Renal cortex interstitium (tissue), 11 donors: ENCODE measurements around the gene CCR9. TPM values are rescaled to one million over a fixed set of nuclear protein-coding genes. Genes with fewer than 3 reads are reported as not detected.

Experiments used
- DNase-seq, 11 donors: peaks; one replicate each; pipeline ENCODE4 v3.0.0-alpha.2; 2013; ENCODE audit warnings: low read depth in 9 of 11, low spot score in 4 of 11; ENCODE audit errors: extremely low read depth in 1 of 11
- polyA plus RNA-seq, 3 donors: library from polyadenylated mRNA; unstranded; fragments of 120-200 nt; gene quantifications; one replicate each; pipeline ENCODE4 v1.2.1, GENCODE V29; 2013; ENCODE audit not compliant: insufficient read length in 3 of 3

The CCR9 gene
- polyA plus RNA-seq, 3 donors, result 0.08 to 0.09 TPM; not detected in 1

DNA sequence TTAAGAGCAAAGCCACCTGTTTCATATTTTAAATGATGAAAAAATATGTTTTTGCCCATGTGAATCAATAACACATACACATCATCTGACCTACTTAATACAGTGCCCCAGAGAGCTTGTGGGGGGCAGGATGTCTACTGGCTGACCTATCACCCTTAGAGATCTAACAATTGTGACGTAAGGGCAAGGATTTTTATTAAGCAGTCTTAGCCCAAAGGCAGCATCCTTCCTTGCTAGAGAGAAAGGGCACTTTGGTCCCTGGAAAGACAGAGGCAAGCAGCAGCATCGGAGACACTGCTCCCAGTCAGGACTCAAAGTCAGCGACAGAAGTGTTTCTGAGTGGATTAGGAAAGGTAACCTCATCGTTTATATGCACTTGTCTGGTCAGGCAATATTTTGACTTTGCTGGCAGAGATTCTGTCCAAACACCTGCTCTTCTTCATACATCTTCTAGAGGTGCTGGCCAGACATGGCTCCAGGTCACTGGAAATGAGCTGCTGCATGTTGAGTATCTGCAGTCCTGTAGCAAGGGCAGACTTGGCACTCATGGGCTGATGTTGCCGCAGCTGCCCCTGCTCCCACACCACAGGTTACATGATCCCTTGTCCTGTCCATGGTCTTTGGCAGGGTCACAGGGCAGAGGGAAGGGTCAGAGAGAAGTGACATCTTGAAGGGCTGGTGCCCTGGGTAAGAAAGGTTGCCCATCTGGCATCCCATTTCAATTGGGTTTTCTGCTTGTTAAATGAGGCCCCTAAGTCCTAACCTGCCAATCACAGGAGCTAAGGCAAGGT lies 58.7 kb downstream of the CCR9 start:
- DNase-seq, result no peak

DNA sequence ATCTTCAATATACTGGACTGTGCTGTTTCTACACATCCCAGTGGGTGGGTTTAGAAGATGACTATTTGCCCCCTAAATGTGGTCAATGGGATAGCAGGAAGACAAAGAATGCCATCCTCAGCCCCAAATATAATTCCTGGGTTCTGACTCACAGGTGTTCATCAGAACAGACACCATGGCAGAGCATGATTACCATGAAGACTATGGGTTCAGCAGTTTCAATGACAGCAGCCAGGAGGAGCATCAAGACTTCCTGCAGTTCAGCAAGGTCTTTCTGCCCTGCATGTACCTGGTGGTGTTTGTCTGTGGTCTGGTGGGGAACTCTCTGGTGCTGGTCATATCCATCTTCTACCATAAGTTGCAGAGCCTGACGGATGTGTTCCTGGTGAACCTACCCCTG lies 60.0 kb downstream of the CCR9 start:
- no peak for DNase-seq

GRCh38 chr3:45946875-45947274 lies 60.5 kb downstream of the CCR9 start:
- no peak for DNase-seq

GRCh38 chr3:45947361-45947760 lies 61.0 kb downstream of the CCR9 start:
- no peak for DNase-seq

GRCh38 chr3:45948311-45948781 lies 62.0 kb downstream of the CCR9 start:
- no peak for DNase-seq

GRCh38 chr3:45948881-45949280 lies 62.5 kb downstream of the CCR9 start:
- no peak for DNase-seq

DNA sequence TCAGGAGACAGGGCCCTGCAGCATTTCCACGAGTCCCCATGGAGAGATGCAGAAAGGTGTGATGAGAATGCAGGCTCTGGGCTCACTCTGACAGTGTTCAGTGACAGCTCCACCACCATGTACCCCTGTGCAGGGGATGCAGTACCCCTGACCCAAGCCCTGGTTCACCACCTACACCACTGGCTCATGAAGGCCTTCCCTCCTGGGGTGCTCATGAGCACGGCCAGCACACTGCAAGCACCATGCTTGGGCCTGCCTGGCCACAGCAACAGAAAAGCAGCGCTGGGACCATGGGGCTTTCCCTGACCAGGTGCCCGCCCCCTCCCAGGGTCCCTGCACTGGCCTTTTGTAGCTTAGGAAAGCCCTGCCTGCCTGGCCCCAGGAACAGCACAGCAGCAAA lies 63.1 kb downstream of the CCR9 start:
- no peak for DNase-seq

DNA sequence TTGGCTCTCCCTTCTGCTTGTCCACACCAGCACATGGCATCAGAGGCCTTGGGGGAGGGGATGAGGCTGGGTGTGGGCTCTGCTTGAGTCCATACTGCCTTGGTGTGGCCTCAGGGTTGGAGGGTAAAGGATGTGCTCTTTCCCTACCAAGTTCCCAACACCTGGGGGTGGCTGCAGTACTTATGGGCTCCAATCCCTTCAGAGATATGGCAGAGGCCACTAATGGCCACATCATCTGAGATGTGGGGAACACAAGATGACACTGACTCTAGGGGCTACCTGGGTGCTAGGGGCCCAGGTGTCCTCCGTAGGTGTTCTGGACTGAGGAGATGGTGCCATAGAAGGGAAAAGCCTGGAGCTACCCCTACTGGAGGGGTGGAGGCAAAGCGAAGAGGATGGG lies 63.8 kb downstream of the CCR9 start:
- no peak for DNase-seq

DNA sequence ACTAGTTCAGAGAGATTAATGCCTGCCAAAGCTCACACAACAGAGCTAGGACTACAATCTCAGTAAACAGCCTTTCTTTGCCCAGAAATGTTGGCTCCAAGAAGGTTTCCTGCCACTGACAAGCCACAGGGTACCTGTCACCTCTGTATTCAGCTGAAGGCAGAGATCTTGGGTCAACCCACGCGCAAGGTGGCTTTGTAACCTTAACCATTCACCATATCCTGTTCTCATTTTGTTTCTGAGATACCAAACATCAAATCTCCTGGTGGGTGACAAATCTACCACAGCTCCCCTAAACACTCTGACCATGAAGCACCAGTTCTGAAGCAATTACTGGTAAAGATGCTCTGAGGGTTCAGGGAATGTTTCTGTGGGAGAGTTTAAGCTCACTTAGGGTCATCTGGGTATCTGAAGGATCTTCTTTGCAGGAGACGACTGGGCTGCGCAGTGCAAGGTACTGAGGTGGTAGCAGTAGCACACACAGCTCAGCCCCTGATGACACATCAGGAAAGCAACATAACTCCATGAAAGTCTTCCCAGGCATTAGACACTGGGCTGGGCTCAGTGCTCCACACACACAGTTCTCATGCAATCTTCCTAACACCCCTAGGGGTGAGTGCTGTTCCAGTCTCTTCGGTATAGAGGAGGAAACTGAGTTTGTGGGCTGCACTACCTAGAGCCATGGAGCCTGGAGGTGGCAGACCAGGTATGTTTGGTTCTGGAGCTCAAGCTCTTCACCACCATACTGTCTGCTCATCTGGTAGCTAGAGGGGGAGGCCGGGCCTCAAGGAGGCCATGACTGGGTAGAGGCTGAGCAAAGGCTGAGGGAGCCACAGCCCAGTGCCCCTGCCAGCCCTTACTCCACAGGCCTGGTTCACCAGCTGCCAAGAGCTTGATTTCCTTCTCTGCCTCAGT lies 64.6 kb downstream of the CCR9 start:
- no peak for DNase-seq

DNA sequence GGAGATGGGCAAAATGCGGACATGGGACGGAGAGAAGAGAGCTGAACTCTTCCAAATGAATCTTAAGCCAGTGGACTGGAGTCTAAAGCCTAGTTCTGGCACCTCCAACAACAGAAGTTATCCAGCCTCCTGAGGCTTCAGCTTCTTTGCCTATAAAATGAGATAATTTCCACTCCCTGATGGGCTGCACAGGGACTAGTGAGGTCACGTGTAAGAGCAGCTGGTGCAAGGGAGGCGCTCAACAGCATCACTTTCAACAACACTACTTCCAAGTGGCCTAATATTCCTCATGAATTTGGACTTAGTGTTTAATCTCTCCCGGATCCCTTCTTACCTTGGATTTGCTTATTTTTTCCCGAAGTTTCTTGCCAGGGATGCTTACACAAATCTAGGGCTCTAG lies 65.6 kb downstream of the CCR9 start:
- DNase-seq, result no peak

DNA sequence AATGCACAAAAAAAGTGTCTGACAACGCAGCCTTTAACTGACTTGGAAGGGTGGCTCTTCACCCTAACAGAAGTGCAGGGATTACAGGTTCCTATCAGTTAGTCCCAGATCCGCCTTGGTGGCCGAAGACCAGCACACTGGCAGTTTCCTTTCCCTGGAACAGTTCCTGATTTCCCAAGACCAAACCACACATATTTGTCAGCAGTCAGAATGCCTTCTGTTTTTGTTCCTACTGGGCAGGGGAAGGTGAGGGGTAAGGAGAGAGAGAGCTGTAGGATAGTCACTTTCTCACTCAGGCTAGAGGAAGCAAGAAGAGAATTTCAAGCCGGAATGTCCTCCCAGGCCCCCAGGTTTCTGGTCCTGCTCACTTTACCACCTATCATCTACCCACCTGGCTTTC lies 66.1 kb downstream of the CCR9 start:
- no peak for DNase-seq

Other genes starting within 250 kb of the CCR9 start
- 10 to 100 TPM; 55.5 to 79.3 (median 67.6) TPM for gene SACM1L, start 197.1 kb upstream of the CCR9 start, polyA plus RNA-seq
- under 1 TPM; 0.07 to 0.33 (median 0.20) TPM for gene SLC6A20, start 90.0 kb upstream of the CCR9 start, polyA plus RNA-seq
- 10 to 100 TPM; 53.7 to 66.1 (median 64.3) TPM for gene LZTFL1, start 44.4 kb upstream of the CCR9 start, polyA plus RNA-seq
- gene CXCR6, start 56.9 kb downstream of the CCR9 start, polyA plus RNA-seq, result under 1 TPM; 0.23 to 0.67 (median 0.24) TPM
- gene FYCO1, start 109.3 kb downstream of the CCR9 start, polyA plus RNA-seq, result 10 to 100 TPM; 17.6 to 18.8 (median 18.2) TPM
- under 1 TPM in 2 of 3 donors, not detected in 1; 0.17 to 0.20 TPM for gene XCR1, start 140.9 kb downstream of the CCR9 start, polyA plus RNA-seq